Brain microvascular endothelial cell (primary cell): Measurements from ENCODE around the gene STK32C.

Experiments used
- DNase-seq: peaks from one replicate; pipeline ENCODE4 v3.0.0-alpha.2; 2020
- H3K27ac ChIP-seq: fragments of 250-450 bp; sonication (Bioruptor Pico); 2 replicates; pipeline ENCODE4 v1.5.1; 2020; ENCODE audit warnings: mild to moderate bottlenecking, moderate library complexity
- H3K27me3 ChIP-seq: fragments of 250-450 bp; sonication (Bioruptor Pico); replicated peaks from 2 replicates; pipeline ENCODE4 v1.5.1; 2020; ENCODE audit warnings: mild to moderate bottlenecking
- H3K36me3 ChIP-seq: fragments of 250-450 bp; sonication (Bioruptor Pico); replicated peaks from 2 replicates; pipeline ENCODE4 v1.5.1; 2020; ENCODE audit warnings: mild to moderate bottlenecking
- H3K4me3 ChIP-seq: 2 replicates; pipeline ENCODE4 v1.5.1; 2011; ENCODE audit warnings: low read depth, mild to moderate bottlenecking, control low read depth, low read length, moderate library complexity
- CTCF ChIP-seq: IDR thresholded peaks from 2 replicates; pipeline ENCODE4 v1.5.1; 2011; ENCODE audit warnings: low read depth, mild to moderate bottlenecking, moderate library complexity, low read length, control low read depth, inconsistent platforms; ENCODE audit errors: missing control alignments
- in situ Hi-C: cut with HindIII; loops from 2 replicates; pipeline ENCODE4 v1.10.0; 2017; ENCODE audit warnings: low sequenced_read_pairs, low pct_ligation_motif_present

Gene STK32C

GRCh38 chr10:132336919-132337407 lies 29.2 kb upstream of the STK32C start:
- DNase-seq = no peak
- TF ChIP-seq CTCF = no peak
- H3K4me3 ChIP-seq = peak overlapping the region; percentile 40
- no peaks in the 10 kb centered on the region for H3K36me3 ChIP-seq
- in situ Hi-C loops = no loop called here
- H3K27me3 ChIP-seq = no peaks in the 10 kb centered on the region
- H3K27ac ChIP-seq = peak overlapping the region; percentile 27

DNA sequence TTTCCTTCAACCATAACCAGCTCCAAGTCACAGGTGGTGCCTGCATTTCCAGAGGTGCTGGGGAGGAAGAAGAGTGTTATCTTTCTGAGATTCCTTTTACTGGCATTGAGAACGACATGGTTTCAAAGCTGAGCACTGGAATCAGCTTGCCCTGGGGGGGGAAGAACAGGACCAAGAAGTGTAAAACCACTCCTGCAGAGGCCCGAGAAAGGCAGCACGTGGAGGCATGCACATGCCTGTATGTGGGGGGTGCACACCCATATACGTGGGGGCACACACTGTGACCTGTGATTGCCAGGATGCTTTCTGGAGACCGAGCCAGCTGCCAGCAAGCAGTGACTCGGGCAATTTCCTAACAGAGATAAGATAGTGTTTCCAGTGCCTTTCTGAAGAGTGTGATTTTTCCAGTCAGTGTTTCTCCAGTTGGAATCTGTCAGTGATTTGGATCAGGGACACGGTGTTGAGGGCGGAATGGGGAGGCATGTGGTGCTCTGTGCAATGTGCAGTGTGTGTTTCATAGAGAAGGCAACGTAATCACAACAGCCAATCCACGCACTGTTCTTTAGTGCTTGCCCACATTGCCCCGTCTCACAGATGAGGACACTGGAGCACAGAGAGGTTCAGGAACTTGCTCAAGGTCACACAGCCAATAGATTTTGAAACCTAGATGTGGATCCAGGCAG lies 28.5 kb upstream of the STK32C start:
- TF ChIP-seq CTCF = no peak
- no peaks in the 10 kb centered on the region for H3K27me3 ChIP-seq
- no peaks in the 10 kb centered on the region for H3K36me3 ChIP-seq
- no peak overlapping the region for H3K27ac ChIP-seq
- in situ Hi-C loops = no loop called here
- no peak for DNase-seq
- no peak overlapping the region for H3K4me3 ChIP-seq

DNA sequence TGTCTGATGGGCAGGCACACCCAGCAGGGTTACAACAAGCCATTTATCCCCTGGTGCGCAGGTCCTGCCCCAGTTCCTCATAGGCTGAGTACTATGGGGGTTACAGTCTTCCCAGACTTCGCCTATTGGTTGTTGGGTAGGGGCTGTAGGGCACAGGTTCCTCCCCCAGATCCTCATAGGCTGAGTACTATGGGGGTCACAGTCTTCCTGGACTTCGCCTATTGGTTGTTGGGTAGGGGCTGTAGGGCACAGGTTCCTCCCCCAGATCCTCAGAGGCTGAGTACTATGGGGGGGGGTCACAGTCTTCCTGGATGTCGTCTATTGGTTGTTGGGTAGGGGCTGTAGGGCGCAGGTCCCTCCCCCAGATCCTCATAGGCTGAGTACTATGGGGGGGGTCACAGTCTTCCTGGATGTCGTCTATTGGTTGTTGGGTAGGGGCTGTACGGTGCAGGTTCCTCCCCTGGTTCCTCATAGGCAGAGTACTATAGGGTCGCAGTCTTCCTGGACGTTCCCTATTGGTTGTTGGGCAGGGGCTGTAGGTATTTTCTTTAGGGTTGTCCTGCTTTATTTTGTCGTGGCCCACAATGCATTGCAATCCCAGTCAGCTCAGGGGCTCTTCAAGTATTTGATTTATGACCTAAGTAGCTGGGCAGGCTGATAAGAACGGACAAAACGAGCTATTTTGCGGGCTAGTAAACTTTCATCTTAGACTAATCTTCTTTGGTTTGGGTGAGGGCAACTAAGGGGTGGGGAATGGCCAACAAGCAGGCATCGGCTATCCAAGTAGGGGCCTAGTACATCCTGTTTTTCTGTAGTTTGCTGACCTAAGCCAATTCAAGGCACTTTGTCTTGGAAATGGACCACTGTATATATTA lies 27.7 kb upstream of the STK32C start:
- H3K27me3 ChIP-seq = no peaks in the 10 kb centered on the region
- no peak overlapping the region for H3K27ac ChIP-seq
- no peak overlapping the region for H3K4me3 ChIP-seq
- in situ Hi-C loops = no loop called here
- no peak for TF ChIP-seq CTCF
- no peaks in the 10 kb centered on the region for H3K36me3 ChIP-seq
- no peak for DNase-seq

- no peak overlapping the region for H3K27ac ChIP-seq
- TF ChIP-seq CTCF = no peak
- no peak for DNase-seq
- H3K36me3 ChIP-seq = no peaks in the 10 kb centered on the region
- in situ Hi-C loops = no loop called here
- no peak overlapping the region for H3K4me3 ChIP-seq
- H3K27me3 ChIP-seq = no peaks in the 10 kb centered on the region
These were observed 27.0 kb upstream of the STK32C start for GRCh38 chr10:132334631-132335188.

GRCh38 chr10:132333386-132333785 lies 25.6 kb upstream of the STK32C start:
- no peaks in the 10 kb centered on the region for H3K27me3 ChIP-seq
- no peak overlapping the region for H3K4me3 ChIP-seq
- DNase-seq = no peak
- in situ Hi-C loops = no loop called here
- no peak overlapping the region for H3K27ac ChIP-seq
- H3K36me3 ChIP-seq = no peaks in the 10 kb centered on the region
- TF ChIP-seq CTCF = no peak
